ENCODE data around the gene OLFML3. TPM values are rescaled to one million over a fixed set of nuclear protein-coding genes. Genes with fewer than 3 reads are reported as not detected.
"Not testable (repeated sequence)": the region's sequence is repeated elsewhere in the genome, so short reads cannot be mapped to it uniquely, and the experiment has no call there.

OLFML3 gene
- total and polyA plus RNA-seq, 12 donors, result 6.1 to 19.7 (median 11.0) TPM

DNA sequence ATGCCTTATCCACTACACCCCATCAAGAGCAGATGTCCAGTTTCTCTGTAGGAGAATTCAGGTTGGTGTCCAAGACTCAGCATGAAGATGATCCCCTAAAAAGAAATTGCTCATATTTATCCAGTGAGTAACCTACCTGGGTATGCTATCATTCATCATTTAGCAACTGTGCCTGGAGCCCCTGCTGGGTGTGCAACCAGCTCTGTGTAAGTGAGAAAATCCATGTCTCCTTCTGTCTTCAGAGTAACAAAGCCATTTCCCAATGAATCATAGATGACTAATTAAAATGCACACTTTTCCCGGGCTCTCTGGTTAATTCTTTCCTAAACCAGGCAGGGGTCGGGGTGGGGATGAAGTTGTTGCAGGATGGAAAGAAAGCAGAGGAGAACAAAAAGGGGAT lies 35.8 kb downstream of the OLFML3 start:
- H3K27me3 ChIP-seq, result peaks cover 0 to 7% (median 0%) of the 10 kb centered on the region in 7 donors
- H3K9me3 ChIP-seq, result peaks cover 0 to 9% (median 0%) of the 10 kb centered on the region in 11 donors
- TF ChIP-seq, protein P1, sequence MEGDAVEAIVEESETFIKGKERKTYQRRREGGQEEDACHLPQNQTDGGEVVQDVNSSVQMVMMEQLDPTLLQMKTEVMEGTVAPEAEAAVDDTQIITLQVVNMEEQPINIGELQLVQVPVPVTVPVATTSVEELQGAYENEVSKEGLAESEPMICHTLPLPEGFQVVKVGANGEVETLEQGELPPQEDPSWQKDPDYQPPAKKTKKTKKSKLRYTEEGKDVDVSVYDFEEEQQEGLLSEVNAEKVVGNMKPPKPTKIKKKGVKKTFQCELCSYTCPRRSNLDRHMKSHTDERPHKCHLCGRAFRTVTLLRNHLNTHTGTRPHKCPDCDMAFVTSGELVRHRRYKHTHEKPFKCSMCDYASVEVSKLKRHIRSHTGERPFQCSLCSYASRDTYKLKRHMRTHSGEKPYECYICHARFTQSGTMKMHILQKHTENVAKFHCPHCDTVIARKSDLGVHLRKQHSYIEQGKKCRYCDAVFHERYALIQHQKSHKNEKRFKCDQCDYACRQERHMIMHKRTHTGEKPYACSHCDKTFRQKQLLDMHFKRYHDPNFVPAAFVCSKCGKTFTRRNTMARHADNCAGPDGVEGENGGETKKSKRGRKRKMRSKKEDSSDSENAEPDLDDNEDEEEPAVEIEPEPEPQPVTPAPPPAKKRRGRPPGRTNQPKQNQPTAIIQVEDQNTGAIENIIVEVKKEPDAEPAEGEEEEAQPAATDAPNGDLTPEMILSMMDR (IDR thresholded peaks at IDR 0.05), result no peak
- H3K4me1 ChIP-seq, result no peaks in the 10 kb centered on the region
- no peak overlapping the region for H3K4me3 ChIP-seq
- no peaks in the 10 kb centered on the region for H3K36me3 ChIP-seq
- DNase-seq, result no peak
- 79 to 84% methylated on average over 2 of the region's 2 CpGs for whole genome bisulfite sequencing, 2 donors
- no peak overlapping the region for H3K27ac ChIP-seq
- intact Hi-C loops (cut with DNase I), result no loop called here
- no peak for ATAC-seq

DNA sequence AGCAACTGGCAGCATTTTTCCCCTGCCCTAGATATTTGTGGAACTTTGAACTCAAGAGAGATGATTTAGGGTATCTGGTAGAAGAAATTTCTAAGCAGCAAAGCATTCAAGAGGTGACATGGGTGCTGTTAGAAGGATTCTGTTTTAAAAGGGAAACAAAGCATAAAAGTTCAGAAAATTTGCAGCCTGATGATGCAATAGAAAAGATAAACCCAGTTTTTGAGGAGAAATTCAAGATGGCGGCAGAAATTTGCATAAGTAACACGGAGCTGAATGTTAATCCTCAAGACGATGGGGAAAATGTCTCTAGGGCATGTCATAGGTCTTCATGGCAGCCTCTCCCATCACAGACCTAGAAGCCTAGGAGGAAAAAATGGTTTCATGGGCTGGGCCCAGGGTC lies 40.5 kb downstream of the OLFML3 start:
- ATAC-seq; DNase-seq; H3K9me3 ChIP-seq; H3K27ac ChIP-seq; H3K36me3 ChIP-seq; intact Hi-C loops (cut with DNase I); H3K4me1 ChIP-seq; H3K4me3 ChIP-seq; H3K27me3 ChIP-seq: not testable (repeated sequence)
- WGBS, 2 donors, result 94% methylated on average over 3 of the region's 3 CpGs

DNA sequence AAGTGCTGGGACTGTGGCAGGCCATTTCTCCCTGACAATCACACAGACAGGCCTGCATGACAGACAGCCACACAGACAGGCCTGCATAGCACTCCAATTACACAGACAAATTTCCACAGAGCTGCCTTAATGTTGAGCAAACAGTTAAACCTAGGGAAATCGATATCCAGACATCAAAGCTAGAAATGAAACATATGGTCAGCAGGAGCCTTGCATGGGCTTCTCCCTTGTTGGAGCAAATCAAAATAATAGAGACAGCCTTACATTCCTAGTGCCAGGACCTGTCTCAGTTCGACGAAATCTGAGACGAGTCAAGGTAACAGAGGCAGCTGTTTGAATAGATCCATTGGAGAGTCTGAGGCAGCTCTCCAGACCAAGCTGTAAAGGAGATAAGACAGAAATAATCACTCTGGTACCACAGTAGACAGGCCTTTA lies 42.4 kb downstream of the OLFML3 start:
- H3K4me1 ChIP-seq, result no peaks in the 10 kb centered on the region
- TF ChIP-seq, protein P1 (IDR thresholded peaks at IDR 0.05), result no peak
- no peak overlapping the region for H3K4me3 ChIP-seq
- intact Hi-C loops (cut with DNase I), result no loop called here
- H3K9me3 ChIP-seq, result peaks cover 0 to 9% (median 0%) of the 10 kb centered on the region in 11 donors
- H3K36me3 ChIP-seq, result no peaks in the 10 kb centered on the region
- H3K27ac ChIP-seq, result no peak overlapping the region
- WGBS, 2 donors, result 51% methylated on average over 4 of the region's 4 CpGs
- DNase-seq (no peak), ATAC-seq (no peak)
- H3K27me3 ChIP-seq, result no peaks in the 10 kb centered on the region

DNA sequence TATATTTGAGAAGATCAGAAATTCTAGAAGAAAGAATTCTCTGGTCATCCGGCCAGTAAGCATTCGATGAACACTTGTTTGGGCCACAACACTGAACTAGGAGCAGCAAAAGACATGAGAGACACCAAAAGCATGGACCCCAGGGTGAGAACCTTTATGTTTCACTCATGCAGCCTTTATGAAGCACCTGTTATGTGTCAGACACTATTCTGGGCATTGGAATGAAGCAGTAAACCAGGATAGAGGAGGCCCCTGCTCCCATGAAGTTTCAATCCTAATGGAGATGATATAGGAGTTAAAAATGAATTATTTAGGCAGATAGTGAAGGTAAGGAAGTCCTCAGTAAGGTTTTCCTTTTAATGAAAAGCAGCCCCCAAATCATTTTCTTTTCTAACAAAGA lies 43.6 kb downstream of the OLFML3 start:
- intact Hi-C loops (cut with DNase I), result no loop called here
- 97% methylated on average over 2 of the region's 2 CpGs for whole genome bisulfite sequencing, 2 donors

DNA sequence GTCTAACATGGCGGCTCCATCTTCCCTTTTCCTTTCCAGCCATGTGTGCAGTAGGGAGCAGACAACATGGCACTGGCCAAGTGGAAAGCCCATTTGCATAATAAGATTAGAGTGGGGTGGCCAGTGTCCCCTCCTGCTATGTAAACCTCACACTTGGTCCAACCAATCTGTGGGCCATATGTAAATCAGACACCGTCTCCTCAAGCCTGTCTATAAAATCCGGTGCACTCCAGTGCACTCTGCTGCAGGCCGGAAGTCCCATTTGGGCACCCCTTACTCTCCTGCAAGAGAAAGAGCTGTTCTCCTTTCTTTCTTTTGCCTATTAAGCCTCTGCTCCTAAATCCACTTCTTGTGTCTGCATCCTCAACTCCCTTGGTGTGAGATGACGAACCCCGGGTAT lies 44.1 kb downstream of the OLFML3 start:
- DNase-seq (no peak), ATAC-seq (no peak)
- Histone ChIP-seq H3K9me3 (peaks cover 0 to 9% (median 0%) of the 10 kb centered on the region in 11 donors), H3K4me1 (no peaks in the 10 kb centered on the region), H3K4me3 (no peak overlapping the region), H3K27me3 (no peaks in the 10 kb centered on the region), H3K36me3 (no peaks in the 10 kb centered on the region), H3K27ac (no peak overlapping the region)
- WGBS, 2 donors, result 84 to 89% methylated on average over 6 of the region's 6 CpGs
- TF ChIP-seq, protein P1 (IDR thresholded peaks at IDR 0.05), result no peak
- intact Hi-C loops (cut with DNase I), result no loop called here

More for the DNA sequence above, 43.6 kb downstream of the OLFML3 start:
- DNase-seq (no peak), ATAC-seq (no peak)
- Histone ChIP-seq H3K4me3 (no peak overlapping the region), H3K36me3 (no peaks in the 10 kb centered on the region), H3K9me3 (peaks cover 0 to 9% (median 0%) of the 10 kb centered on the region in 11 donors), H3K4me1 (no peaks in the 10 kb centered on the region), H3K27me3 (no peaks in the 10 kb centered on the region), H3K27ac (no peak overlapping the region)
- TF ChIP-seq, protein P1 (IDR thresholded peaks at IDR 0.05), result no peak
